Lower leg skin (tissue), 3 donors: ENCODE data around the gene POU6F1.

Source experiments
- CTCF ChIP-seq, 3 donors: fragments of 450-650 bp; IDR thresholded peaks; one replicate each; pipeline ENCODE4 v1.5.1; 2016; ENCODE audit warnings: antibody characterized with exemption in 3 of 3, mild to moderate bottlenecking in 3 of 3, moderate library complexity in 2 of 3
- POLR2A ChIP-seq, 2 donors: fragments of 450-650 bp; IDR thresholded peaks; one replicate each; pipeline ENCODE4 v1.6.1; 2016 to 2017; ENCODE audit warnings: antibody characterized with exemption in 2 of 2, mild to moderate bottlenecking in 1 of 2, moderate library complexity in 1 of 2

GRCh38 chr12:51162217-51162616 is 55.6 kb downstream of the POU6F1 start:
- no peak for TF ChIP-seq CTCF (IDR thresholded peaks at IDR 0.05)
- TF ChIP-seq POLR2A (IDR thresholded peaks at IDR 0.05) = no peak
